Thymus (tissue), 11 donors: Measurements from ENCODE around the gene PALD1. TPM values are rescaled to one million over a fixed set of nuclear protein-coding genes. Genes with fewer than 3 reads are reported as not detected.
A peak's percentile ranks its signal among the peaks of the same experiment; 100 is the strongest.
"Not testable (repeated sequence)": the region's sequence is repeated elsewhere in the genome, so short reads cannot be mapped to it uniquely, and the experiment has no call there.

Source experiments
- DNase-seq, 9 donors: peaks; one replicate each; pipeline ENCODE4 v3.0.0-alpha.2; 2013; ENCODE audit warnings: low spot score in 9 of 9, low read depth in 6 of 9, missing footprints in 1 of 9
- H3K27ac ChIP-seq, 2 donors: one replicate each; pipeline ENCODE4 v1.5.1; 2013; ENCODE audit warnings: control low read depth in 1 of 2, low read depth in 1 of 2, low read length in 1 of 2, mild to moderate bottlenecking in 1 of 2, moderate library complexity in 1 of 2
- H3K27me3 ChIP-seq, 2 donors: one replicate each; pipeline ENCODE4 v1.5.1; 2013; ENCODE audit warnings: low read length in 1 of 2; ENCODE audit not compliant: control insufficient read depth in 2 of 2, insufficient read depth in 1 of 2
- H3K36me3 ChIP-seq, 2 donors: one replicate each; pipeline ENCODE4 v1.5.1; 2013; ENCODE audit warnings: low read length in 1 of 2, mild to moderate bottlenecking in 1 of 2, moderate library complexity in 1 of 2; ENCODE audit not compliant: control insufficient read depth in 2 of 2, insufficient read depth in 2 of 2
- H3K4me1 ChIP-seq, 2 donors: one replicate each; pipeline ENCODE4 v1.5.1; 2013; ENCODE audit warnings: low read length in 2 of 2; ENCODE audit not compliant: control insufficient read depth in 2 of 2, insufficient read depth in 2 of 2
- H3K4me3 ChIP-seq, 2 donors: one replicate each; pipeline ENCODE4 v1.5.1; 2013; ENCODE audit warnings: low read length in 2 of 2, control low read depth in 1 of 2, mild to moderate bottlenecking in 1 of 2
- H3K9me3 ChIP-seq, 2 donors: one replicate each; pipeline ENCODE4 v1.5.1; 2013; ENCODE audit warnings: low read length in 1 of 2, mild to moderate bottlenecking in 1 of 2; ENCODE audit not compliant: control insufficient read depth in 2 of 2, insufficient read depth in 1 of 2
- WGBS: extraction: QIAGEN DNeasy Blood & Tissue Kit; methylation state at CpG from one replicate; pipeline ENCODE4 v1.1.7; 2013; 5-methylcytosine and 5-hydroxymethylcytosine counted together
- polyA plus RNA-seq: library from polyadenylated mRNA; stranded (reverse); fragments of 200-250 nt; gene quantifications from one replicate; pipeline ENCODE4 v1.2.3, GENCODE V29; 2013
- total RNA-seq: library from RNA; stranded (reverse); fragments of 120-200 nt; gene quantifications from one replicate; pipeline ENCODE4 v1.2.4, GENCODE V29; 2013
- donor health status: healthy.

Gene PALD1
- total and polyA plus RNA-seq, 2 donors, result 7.3 to 10.3 TPM

- Histone ChIP-seq H3K4me1 (peaks cover 34 to 51% of the 10 kb centered on the region in 2 donors), H3K27me3 (peaks cover 9 to 37% of the 10 kb centered on the region in 2 donors), H3K36me3 (no peaks in the 10 kb centered on the region), H3K9me3 (no peaks in the 10 kb centered on the region), H3K4me3 (peak overlapping the region in 1 of 2 donors; percentile 48), H3K27ac (no peak overlapping the region)
- WGBS, result 3% methylated on average over 9 of the region's 9 CpGs
- DNase-seq, result peak in 4 of 9 donors; percentile 37 to 77 (median 50)
These were observed 1.8 kb downstream of the PALD1 start for GRCh38 chr10:70480239-70480861.

- no peaks in the 10 kb centered on the region for H3K36me3 ChIP-seq
- no peak overlapping the region for H3K4me3 ChIP-seq
- peaks cover 9 to 31% of the 10 kb centered on the region in 2 donors for H3K27me3 ChIP-seq
- no peak for DNase-seq
- no peaks in the 10 kb centered on the region for H3K9me3 ChIP-seq
- H3K27ac ChIP-seq, result no peak overlapping the region
- peaks cover 34 to 51% of the 10 kb centered on the region in 2 donors for H3K4me1 ChIP-seq
- WGBS, result 75% methylated on average over 9 of the region's 9 CpGs
These were observed 2.5 kb downstream of the PALD1 start for GRCh38 chr10:70481105-70481504.

- H3K27me3 ChIP-seq, result peaks cover 6 to 24% of the 10 kb centered on the region in 2 donors
- H3K4me3 ChIP-seq, result no peak overlapping the region
- DNase-seq, result no peak
- H3K27ac ChIP-seq, result no peak overlapping the region
- peaks cover 34 to 43% of the 10 kb centered on the region in 2 donors for H3K4me1 ChIP-seq
- 89% methylated on average over 7 of the region's 7 CpGs for WGBS
- H3K36me3 ChIP-seq, result no peaks in the 10 kb centered on the region
- no peaks in the 10 kb centered on the region for H3K9me3 ChIP-seq
These were observed 3.4 kb downstream of the PALD1 start for GRCh38 chr10:70481831-70482530.

- H3K27ac ChIP-seq, result no peak overlapping the region
- H3K4me1 ChIP-seq, result peaks cover 22 to 31% of the 10 kb centered on the region in 2 donors
- DNase-seq, result no peak
- no peak overlapping the region for H3K4me3 ChIP-seq
- H3K27me3 ChIP-seq, result peaks cover 6 to 13% of the 10 kb centered on the region in 2 donors
- 88% methylated on average over 8 of the region's 8 CpGs for WGBS
- H3K36me3 ChIP-seq, result no peaks in the 10 kb centered on the region
- H3K9me3 ChIP-seq, result no peaks in the 10 kb centered on the region
These were observed 4.6 kb downstream of the PALD1 start for GRCh38 chr10:70482982-70483760.

- not testable (repeated sequence) for H3K27ac ChIP-seq, H3K4me3 ChIP-seq, H3K9me3 ChIP-seq, H3K36me3 ChIP-seq, DNase-seq, H3K27me3 ChIP-seq
- H3K4me1 ChIP-seq, result peaks cover 18 to 27% of the 10 kb centered on the region in 2 donors
- 97% methylated on average over 6 of the region's 6 CpGs for WGBS
These were observed 5.3 kb downstream of the PALD1 start for GRCh38 chr10:70483872-70484271.

GRCh38 chr10:70487824-70488223, 9.3 kb downstream of the PALD1 start:
- 94% methylated on average over 3 of the region's 3 CpGs for WGBS
- Histone ChIP-seq H3K27me3 (no peaks in the 10 kb centered on the region), H3K4me3 (no peak overlapping the region), H3K4me1 (no peaks in the 10 kb centered on the region), H3K27ac (no peak overlapping the region), H3K36me3 (no peaks in the 10 kb centered on the region), H3K9me3 (no peaks in the 10 kb centered on the region)
- no peak for DNase-seq

- Histone ChIP-seq H3K27ac (no peak overlapping the region), H3K4me1 (peaks cover 7 to 19% of the 10 kb centered on the region in 2 donors)
- no peak for DNase-seq
These were observed 11.6 kb downstream of the PALD1 start for GRCh38 chr10:70490142-70490541.

GRCh38 chr10:70491614-70492013, 13.0 kb downstream of the PALD1 start:
- Histone ChIP-seq H3K36me3 (no peaks in the 10 kb centered on the region), H3K9me3 (no peaks in the 10 kb centered on the region), H3K4me3 (no peak overlapping the region), H3K4me1 (peaks cover 7 to 22% of the 10 kb centered on the region in 2 donors), H3K27me3 (no peaks in the 10 kb centered on the region), H3K27ac (no peak overlapping the region)
- over 99% methylated on average over 2 of the region's 2 CpGs for WGBS
- no peak for DNase-seq

More at GRCh38 chr10:70490142-70490541, 11.6 kb downstream of the PALD1 start:
- Histone ChIP-seq H3K36me3 (no peaks in the 10 kb centered on the region), H3K9me3 (no peaks in the 10 kb centered on the region), H3K27me3 (no peaks in the 10 kb centered on the region), H3K4me3 (no peak overlapping the region)
- WGBS, result 92% methylated on average over 4 of the region's 4 CpGs
